OCI-LY7 (cell line): ENCODE results near the gene CERK.

ENCODE experiments used
- EZH2phosphoT487 ChIP-seq: fragments of 200-600 bp; sonication (generic); IDR thresholded peaks from 2 replicates; pipeline ENCODE4 v1.6.1; 2018; ENCODE audit warnings: low read depth, borderline replicate concordance, mild to moderate bottlenecking, mixed run types, antibody characterized with exemption, low read length, moderate library complexity, mixed read lengths
- TF ChIP-seq, protein P1 (sequence below): fragments of 200-600 bp; sonication (generic); conservative IDR thresholded peaks from 2 replicates; pipeline ENCODE4 v1.5.1; 2014; ENCODE audit warnings: mild to moderate bottlenecking, antibody characterized with exemption, low read length, moderate library complexity, mixed read lengths

DNA sequence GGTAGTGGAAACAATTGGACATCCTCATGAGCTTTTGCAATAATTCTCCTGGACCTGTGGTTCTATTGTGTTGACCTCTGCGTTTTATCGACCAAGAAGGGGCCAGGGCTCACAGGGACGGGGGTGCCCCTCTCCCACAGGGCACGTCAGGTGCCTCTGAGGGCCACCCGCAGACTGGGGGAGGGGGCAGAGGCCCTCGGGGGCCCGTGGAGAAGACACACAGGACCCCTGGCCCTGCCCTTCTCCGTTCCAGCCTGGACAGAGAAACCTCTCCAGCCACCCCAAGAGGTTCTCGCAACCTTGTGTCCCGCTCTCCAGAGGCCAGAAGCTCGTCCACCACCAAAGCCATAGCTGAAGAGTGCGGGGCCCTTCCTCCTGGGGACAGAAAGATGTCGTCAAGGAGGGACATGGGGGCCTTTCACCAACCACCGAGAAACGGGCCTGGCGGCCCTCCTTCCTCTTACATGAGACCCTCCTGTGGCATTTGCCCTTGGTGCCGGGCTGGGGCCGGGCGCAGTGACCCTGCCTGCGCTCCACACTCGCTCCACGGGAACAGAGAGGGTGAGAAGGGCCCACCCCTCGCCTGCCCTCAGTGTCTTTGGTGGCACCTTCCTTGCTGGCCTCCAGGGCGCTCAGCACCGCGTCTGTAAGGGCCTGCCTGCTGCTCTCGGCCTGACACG, 60.6 kb downstream of the CERK start:
- TF ChIP-seq, protein P1, sequence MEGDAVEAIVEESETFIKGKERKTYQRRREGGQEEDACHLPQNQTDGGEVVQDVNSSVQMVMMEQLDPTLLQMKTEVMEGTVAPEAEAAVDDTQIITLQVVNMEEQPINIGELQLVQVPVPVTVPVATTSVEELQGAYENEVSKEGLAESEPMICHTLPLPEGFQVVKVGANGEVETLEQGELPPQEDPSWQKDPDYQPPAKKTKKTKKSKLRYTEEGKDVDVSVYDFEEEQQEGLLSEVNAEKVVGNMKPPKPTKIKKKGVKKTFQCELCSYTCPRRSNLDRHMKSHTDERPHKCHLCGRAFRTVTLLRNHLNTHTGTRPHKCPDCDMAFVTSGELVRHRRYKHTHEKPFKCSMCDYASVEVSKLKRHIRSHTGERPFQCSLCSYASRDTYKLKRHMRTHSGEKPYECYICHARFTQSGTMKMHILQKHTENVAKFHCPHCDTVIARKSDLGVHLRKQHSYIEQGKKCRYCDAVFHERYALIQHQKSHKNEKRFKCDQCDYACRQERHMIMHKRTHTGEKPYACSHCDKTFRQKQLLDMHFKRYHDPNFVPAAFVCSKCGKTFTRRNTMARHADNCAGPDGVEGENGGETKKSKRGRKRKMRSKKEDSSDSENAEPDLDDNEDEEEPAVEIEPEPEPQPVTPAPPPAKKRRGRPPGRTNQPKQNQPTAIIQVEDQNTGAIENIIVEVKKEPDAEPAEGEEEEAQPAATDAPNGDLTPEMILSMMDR, result no peak
- no peak for TF ChIP-seq EZH2phosphoT487
